ENCODE results near the gene CLK2.
"Not testable (repeated sequence)": the region's sequence is repeated elsewhere in the genome, so short reads cannot be mapped to it uniquely, and the experiment has no call there.

CLK2 gene

GRCh38 chr1:155295942-155296267, 22.6 kb upstream of the CLK2 start:
- DNase-seq, result no peak

GRCh38 chr1:155295183-155295941, 22.1 kb upstream of the CLK2 start:
- DNase-seq, result no peak

GRCh38 chr1:155294520-155295182, 21.3 kb upstream of the CLK2 start:
- no peak for DNase-seq

DNA sequence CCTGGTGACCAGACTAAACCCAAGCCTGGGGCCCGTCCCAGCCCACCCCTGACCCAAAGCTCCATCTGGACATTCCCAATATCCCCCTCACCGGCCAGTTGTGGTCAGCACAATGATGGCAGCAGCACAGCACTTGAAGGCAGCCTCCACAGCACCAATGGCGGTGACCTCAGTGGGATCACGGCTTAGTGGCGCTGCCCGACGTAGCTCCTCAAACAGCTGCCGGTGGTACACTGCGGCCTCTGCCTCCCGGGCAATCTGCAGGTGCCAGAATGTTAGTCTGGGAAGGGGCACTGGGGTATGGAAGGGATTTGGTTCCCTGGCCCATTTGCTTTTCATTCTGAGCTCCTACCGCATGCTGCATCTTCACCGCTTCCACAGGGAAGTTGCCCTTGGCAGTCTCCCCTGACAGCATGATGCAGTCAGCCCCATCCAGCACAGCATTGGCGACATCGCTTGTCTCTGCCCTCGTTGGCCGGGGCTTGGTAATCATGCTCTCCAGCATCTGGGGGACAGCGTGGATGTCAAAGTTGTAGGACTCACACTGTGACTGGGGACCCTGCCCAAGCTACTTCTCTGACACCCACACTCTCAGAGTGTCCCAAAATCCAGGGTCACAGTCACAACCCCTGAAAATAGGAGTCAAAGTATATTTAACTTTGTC, 19.9 kb upstream of the CLK2 start:
- no peak for DNase-seq

- DNase-seq, result not testable (repeated sequence)
Measured at GRCh38 chr1:155291006-155291405, 17.7 kb upstream of the CLK2 start.

DNA sequence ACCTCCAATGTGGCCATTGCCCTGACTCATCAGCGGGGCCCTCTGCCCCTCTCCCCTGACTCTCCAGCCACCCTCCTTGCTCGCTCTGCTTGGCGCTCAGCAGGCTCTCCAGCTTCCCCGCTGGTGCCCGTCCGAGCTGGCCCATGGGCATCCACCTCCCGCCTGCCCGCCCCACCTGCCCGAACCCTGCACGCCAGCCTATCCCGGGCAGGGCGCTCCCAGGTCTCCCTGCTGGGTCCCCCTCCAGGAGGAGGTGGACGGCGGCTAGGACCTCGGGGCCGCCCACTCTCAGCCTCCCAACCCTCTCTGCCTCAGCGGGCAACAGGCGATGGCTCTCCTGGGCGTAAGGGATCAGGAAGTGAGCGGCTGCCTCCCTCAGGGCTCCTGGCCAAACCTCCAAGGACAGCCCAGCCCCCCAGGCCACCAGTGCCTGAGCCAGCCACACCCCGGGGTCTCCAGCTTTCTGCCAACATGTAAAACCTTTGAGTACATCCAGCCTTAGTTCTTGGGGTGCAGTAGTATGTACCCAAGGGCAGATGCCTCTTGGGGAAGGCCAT, 14.8 kb upstream of the CLK2 start:
- DNase-seq, result no peak

- DNase-seq, result no peak
Measured at GRCh38 chr1:155286544-155286943, 13.2 kb upstream of the CLK2 start.

- DNase-seq, result no peak
Measured at GRCh38 chr1:155285631-155286044, 12.3 kb upstream of the CLK2 start.

DNA sequence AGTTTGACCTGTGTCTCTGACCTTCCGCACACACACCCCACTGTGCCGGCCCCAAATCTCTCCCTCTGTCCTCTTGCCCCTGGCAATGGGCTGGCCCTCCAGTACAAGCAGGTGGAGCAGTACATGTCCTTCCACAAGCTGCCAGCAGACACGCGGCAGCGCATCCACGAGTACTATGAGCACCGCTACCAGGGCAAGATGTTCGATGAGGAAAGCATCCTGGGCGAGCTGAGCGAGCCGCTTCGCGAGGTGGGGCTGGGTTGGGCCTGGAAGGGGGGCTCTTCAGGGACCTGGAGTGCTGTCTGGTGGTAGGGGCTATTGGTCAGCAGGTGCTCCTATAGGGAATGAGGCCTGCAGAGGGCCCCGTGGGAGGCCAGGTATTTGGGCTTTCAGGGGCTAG, 11.8 kb upstream of the CLK2 start:
- no peak for DNase-seq

GRCh38 chr1:155284476-155284875, 11.2 kb upstream of the CLK2 start:
- no peak for DNase-seq

- DNase-seq, result no peak
Measured at GRCh38 chr1:155282488-155283091, 9.3 kb upstream of the CLK2 start.

DNA sequence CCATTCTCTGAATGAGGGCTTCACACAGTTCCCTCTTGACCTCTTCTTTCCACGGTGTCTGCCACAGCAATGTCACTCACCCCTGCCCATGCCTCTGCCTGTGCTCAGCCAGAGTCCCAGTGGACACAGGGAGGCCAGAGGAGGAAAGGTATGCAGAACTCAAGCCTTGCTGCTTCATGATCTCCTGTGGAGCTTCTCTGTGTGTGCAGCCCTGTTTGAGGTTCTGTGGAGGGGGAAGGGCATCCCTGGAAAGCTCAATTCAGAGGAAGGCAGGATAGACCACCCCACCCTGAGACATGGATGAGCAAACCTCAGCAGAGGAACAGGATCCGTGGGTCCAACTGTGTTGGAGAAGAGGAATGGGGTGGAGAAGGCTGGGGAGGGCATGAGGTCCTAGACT, 6.0 kb upstream of the CLK2 start:
- DNase-seq, result no peak

- DNase-seq, result no peak
Measured at GRCh38 chr1:155278689-155279160, 5.4 kb upstream of the CLK2 start.

DNA sequence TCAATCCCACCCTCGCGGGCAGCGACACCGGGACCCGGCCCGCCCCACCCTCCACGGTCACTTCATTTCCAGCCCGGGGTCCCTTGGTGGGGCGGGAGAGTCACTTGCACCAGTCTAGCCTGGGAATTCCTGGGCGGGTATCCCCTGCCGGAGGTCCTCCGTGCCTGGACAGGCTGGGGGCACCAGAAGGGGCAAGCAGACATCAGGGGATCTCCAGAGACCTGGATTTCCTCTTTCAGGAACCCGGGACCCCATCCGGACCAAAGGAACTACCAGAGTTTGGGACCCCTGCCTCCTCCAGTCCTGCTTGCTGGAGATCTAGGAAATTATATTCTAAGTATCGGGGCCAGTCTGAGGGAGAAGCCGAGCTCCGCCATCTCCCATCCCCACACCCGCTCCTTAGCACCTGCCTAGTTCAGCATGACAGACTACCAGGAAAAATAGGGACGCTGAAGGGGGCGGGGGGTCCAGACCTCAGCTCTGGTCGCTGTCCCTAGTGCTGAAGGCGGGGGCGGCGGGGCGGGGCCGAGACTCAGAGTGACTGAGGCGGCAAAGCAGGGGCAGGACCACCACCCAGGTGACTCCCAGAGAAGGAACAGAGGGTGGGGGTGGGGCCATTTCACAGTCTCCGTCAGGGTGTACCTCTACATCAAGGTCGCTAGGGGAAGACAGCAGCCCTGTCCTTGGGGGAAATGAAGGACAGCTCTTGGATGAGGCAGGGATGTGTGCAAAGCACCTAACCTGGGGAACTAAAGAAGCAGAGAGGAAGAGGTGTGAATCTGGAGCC, 4.8 kb upstream of the CLK2 start:
- DNase-seq, result peak; percentile 80

GRCh38 chr1:155277070-155277901, 4.0 kb upstream of the CLK2 start, which contains the start of gene HCN3:
Gene HCN3, plus strand, starts transcription at chr1:155277463. Its CDS starts 128 bp downstream, at chr1:155277591.
- DNase-seq, result peak; percentile 98

GRCh38 chr1:155272466-155273342, 600 bp downstream of the CLK2 start:
- DNase-seq, result peak; percentile 88

- DNase-seq, result no peak
Measured at GRCh38 chr1:155269381-155269780, 3.9 kb downstream of the CLK2 start.

- no peak for DNase-seq
Measured at GRCh38 chr1:155268630-155269029, 4.7 kb downstream of the CLK2 start.

GRCh38 chr1:155267373-155267772, 5.9 kb downstream of the CLK2 start:
- no peak for DNase-seq

DNA sequence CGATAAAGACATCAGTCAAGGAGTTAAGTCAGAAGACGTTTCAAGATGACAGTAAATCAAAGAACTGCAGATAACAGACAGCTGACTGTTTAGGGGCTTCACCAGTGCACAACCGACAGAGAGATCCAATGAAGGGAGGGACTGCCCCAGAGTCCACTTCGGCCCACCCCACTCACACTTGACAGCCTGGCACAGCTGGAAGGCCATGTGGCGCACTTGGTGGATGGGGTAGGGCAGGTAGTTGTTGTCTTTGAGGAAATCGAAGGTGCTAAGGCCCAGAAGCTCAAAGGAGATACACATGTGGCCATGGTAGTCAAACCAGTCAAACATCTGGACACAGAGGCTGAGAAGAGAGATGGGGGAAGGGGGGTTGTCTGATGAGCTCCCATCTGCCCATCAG, 6.8 kb downstream of the CLK2 start:
- DNase-seq, result no peak
